ENCODE data around the gene PHLDB2.

DNA sequence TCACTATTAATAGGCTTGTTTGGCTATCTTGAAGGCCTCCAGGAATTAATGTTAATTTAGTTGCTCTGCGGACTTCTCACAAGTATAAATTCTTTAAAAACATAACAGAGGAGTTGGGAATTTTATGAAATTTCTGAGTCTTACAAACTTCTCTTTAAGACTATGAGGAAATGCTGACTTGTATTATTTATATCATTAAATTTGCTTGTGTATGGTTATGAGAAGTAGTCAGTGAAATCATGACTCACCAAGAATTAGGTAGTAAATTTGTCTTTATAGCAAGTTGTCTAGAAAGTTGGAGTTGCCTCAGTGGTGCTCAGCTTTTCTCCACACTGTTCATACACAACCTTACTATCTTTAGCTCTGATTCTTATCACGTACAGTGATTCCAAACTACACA, 26.5 kb downstream of the PHLDB2 start:
- TF ChIP-seq NFE2 (CRISPR knock-in tag; IDR thresholded peaks at IDR 0.05) (no peak), NR2F1 (CRISPR knock-in tag; IDR thresholded peaks at IDR 0.05) (no peak), TBP (CRISPR knock-in tag; IDR thresholded peaks at IDR 0.05) (no peak), IRX3 (CRISPR knock-in tag; IDR thresholded peaks at IDR 0.05; ENCODE audit: borderline replicate concordance, low read depth) (no peak), ARNT2 (CRISPR knock-in tag; IDR thresholded peaks at IDR 0.05; ENCODE audit: low read depth) (no peak), ASH2L (IDR thresholded peaks at IDR 0.05; ENCODE audit: insufficient read length, low read depth, low read length) (no peak), ATF7 (IDR thresholded peaks at IDR 0.05) (no peak), ATF7 (CRISPR knock-in tag; IDR thresholded peaks at IDR 0.05) (no peak)
- TF ChIP-seq, protein P1, sequence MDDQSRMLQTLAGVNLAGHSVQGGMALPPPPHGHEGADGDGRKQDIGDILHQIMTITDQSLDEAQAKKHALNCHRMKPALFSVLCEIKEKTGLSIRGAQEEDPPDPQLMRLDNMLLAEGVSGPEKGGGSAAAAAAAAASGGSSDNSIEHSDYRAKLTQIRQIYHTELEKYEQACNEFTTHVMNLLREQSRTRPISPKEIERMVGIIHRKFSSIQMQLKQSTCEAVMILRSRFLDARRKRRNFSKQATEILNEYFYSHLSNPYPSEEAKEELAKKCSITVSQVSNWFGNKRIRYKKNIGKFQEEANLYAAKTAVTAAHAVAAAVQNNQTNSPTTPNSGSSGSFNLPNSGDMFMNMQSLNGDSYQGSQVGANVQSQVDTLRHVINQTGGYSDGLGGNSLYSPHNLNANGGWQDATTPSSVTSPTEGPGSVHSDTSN (CRISPR knock-in tag; IDR thresholded peaks at IDR 0.05; ENCODE audit: borderline replicate concordance): no peak
- TF ChIP-seq, protein P2, sequence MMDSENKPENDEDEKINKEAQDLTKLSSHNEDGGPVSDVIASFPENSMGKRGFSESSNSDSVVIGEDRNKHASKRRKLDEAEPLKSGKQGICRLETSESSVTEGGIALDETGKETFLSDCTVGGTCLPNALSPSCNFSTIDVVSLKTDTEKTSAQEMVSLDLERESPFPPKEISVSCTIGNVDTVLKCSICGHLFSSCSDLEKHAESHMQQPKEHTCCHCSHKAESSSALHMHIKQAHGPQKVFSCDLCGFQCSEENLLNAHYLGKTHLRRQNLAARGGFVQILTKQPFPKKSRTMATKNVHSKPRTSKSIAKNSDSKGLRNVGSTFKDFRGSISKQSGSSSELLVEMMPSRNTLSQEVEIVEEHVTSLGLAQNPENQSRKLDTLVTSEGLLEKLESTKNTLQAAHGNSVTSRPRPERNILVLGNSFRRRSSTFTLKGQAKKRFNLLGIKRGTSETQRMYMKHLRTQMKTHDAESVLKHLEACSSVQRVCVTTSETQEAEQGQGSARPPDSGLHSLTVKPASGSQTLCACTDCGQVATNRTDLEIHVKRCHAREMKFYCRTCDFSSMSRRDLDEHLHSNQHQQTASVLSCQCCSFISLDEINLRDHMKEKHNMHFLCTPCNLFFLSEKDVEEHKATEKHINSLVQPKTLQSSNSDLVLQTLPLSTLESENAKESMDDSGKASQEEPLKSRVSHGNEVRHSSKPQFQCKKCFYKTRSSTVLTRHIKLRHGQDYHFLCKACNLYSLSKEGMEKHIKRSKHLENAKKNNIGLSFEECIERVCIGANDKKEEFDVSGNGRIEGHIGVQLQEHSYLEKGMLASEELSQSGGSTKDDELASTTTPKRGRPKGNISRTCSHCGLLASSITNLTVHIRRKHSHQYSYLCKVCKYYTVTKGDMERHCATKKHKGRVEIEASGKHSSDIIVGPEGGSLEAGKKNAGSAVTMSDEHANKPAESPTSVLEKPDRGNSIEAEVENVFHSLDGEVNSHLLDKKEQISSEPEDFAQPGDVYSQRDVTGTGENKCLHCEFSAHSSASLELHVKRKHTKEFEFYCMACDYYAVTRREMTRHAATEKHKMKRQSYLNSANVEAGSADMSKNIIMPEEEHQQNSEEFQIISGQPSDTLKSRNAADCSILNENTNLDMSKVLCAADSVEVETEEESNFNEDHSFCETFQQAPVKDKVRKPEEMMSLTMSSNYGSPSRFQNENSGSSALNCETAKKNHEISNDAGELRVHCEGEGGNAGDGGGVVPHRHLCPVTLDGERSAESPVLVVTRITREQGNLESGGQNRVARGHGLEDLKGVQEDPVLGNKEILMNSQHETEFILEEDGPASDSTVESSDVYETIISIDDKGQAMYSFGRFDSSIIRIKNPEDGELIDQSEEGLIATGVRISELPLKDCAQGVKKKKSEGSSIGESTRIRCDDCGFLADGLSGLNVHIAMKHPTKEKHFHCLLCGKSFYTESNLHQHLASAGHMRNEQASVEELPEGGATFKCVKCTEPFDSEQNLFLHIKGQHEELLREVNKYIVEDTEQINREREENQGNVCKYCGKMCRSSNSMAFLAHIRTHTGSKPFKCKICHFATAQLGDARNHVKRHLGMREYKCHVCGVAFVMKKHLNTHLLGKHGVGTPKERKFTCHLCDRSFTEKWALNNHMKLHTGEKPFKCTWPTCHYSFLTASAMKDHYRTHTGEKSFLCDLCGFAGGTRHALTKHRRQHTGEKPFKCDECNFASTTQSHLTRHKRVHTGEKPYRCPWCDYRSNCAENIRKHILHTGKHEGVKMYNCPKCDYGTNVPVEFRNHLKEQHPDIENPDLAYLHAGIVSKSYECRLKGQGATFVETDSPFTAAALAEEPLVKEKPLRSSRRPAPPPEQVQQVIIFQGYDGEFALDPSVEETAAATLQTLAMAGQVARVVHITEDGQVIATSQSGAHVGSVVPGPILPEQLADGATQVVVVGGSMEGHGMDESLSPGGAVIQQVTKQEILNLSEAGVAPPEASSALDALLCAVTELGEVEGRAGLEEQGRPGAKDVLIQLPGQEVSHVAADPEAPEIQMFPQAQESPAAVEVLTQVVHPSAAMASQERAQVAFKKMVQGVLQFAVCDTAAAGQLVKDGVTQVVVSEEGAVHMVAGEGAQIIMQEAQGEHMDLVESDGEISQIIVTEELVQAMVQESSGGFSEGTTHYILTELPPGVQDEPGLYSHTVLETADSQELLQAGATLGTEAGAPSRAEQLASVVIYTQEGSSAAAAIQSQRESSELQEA (CRISPR knock-in tag; IDR thresholded peaks at IDR 0.05; ENCODE audit: not compliant biosample characterization): no peak
